ENCODE measurements around the gene KRT84. TPM values are rescaled to one million over a fixed set of nuclear protein-coding genes. Genes with fewer than 3 reads are reported as not detected.

The KRT84 gene
- total and polyA plus RNA-seq, 9 of the 15 experiments (the other 6 are each of a cell fraction or from before 2014, with no cell fraction given) = not detected

DNA sequence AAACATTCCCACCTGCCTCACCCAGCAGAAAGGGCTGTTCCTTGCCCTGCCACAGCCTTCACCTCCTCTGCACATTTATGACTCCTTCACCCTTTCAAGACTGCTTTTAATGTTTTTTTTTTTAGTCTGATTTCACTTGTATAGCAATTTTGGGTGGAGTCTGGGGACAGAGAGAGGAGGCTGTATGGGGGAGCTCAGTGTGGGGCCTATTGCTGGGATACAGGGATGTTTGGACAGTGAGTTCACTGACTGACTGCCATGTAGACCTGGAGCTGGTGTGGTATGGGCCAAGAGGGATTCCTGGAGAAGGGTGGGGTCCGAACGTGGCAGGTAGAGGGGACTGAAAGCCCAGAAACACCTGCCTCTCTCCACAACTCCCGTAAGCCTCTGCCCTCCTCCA lies 16.2 kb downstream of the KRT84 start (continued):
- TF ChIP-seq, protein P1, sequence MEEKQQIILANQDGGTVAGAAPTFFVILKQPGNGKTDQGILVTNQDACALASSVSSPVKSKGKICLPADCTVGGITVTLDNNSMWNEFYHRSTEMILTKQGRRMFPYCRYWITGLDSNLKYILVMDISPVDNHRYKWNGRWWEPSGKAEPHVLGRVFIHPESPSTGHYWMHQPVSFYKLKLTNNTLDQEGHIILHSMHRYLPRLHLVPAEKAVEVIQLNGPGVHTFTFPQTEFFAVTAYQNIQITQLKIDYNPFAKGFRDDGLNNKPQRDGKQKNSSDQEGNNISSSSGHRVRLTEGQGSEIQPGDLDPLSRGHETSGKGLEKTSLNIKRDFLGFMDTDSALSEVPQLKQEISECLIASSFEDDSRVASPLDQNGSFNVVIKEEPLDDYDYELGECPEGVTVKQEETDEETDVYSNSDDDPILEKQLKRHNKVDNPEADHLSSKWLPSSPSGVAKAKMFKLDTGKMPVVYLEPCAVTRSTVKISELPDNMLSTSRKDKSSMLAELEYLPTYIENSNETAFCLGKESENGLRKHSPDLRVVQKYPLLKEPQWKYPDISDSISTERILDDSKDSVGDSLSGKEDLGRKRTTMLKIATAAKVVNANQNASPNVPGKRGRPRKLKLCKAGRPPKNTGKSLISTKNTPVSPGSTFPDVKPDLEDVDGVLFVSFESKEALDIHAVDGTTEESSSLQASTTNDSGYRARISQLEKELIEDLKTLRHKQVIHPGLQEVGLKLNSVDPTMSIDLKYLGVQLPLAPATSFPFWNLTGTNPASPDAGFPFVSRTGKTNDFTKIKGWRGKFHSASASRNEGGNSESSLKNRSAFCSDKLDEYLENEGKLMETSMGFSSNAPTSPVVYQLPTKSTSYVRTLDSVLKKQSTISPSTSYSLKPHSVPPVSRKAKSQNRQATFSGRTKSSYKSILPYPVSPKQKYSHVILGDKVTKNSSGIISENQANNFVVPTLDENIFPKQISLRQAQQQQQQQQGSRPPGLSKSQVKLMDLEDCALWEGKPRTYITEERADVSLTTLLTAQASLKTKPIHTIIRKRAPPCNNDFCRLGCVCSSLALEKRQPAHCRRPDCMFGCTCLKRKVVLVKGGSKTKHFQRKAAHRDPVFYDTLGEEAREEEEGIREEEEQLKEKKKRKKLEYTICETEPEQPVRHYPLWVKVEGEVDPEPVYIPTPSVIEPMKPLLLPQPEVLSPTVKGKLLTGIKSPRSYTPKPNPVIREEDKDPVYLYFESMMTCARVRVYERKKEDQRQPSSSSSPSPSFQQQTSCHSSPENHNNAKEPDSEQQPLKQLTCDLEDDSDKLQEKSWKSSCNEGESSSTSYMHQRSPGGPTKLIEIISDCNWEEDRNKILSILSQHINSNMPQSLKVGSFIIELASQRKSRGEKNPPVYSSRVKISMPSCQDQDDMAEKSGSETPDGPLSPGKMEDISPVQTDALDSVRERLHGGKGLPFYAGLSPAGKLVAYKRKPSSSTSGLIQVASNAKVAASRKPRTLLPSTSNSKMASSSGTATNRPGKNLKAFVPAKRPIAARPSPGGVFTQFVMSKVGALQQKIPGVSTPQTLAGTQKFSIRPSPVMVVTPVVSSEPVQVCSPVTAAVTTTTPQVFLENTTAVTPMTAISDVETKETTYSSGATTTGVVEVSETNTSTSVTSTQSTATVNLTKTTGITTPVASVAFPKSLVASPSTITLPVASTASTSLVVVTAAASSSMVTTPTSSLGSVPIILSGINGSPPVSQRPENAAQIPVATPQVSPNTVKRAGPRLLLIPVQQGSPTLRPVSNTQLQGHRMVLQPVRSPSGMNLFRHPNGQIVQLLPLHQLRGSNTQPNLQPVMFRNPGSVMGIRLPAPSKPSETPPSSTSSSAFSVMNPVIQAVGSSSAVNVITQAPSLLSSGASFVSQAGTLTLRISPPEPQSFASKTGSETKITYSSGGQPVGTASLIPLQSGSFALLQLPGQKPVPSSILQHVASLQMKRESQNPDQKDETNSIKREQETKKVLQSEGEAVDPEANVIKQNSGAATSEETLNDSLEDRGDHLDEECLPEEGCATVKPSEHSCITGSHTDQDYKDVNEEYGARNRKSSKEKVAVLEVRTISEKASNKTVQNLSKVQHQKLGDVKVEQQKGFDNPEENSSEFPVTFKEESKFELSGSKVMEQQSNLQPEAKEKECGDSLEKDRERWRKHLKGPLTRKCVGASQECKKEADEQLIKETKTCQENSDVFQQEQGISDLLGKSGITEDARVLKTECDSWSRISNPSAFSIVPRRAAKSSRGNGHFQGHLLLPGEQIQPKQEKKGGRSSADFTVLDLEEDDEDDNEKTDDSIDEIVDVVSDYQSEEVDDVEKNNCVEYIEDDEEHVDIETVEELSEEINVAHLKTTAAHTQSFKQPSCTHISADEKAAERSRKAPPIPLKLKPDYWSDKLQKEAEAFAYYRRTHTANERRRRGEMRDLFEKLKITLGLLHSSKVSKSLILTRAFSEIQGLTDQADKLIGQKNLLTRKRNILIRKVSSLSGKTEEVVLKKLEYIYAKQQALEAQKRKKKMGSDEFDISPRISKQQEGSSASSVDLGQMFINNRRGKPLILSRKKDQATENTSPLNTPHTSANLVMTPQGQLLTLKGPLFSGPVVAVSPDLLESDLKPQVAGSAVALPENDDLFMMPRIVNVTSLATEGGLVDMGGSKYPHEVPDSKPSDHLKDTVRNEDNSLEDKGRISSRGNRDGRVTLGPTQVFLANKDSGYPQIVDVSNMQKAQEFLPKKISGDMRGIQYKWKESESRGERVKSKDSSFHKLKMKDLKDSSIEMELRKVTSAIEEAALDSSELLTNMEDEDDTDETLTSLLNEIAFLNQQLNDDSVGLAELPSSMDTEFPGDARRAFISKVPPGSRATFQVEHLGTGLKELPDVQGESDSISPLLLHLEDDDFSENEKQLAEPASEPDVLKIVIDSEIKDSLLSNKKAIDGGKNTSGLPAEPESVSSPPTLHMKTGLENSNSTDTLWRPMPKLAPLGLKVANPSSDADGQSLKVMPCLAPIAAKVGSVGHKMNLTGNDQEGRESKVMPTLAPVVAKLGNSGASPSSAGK (IDR thresholded peaks at IDR 0.05) = no peak
- TF ChIP-seq ZNF316 (IDR thresholded peaks at IDR 0.05) = no peak
- TF ChIP-seq CBX2 (IDR thresholded peaks at IDR 0.05; ENCODE audit: insufficient read depth, low read length, poor library complexity, severe bottlenecking) = no peak
- TF ChIP-seq RHOXF2B (CRISPR knock-in tag; conservative IDR thresholded peaks at IDR 0.05) = no peak
